GM10248 (cell line): ENCODE data around the gene MCFD2.

Experiments
- CTCF ChIA-PET: fragments of 300-600 bp; sonication (Branson Sonifier 250); formaldehyde crosslinking; extraction: SDS; loops from one replicate; lab custom pipeline; 2021; ENCODE audit warnings: antibody characterized with exemption; lab: Yijun Ruan, JAX
- POLR2A ChIA-PET: fragments of 350-650 bp; sonication (Branson Sonifier 250); formaldehyde crosslinking; extraction: SDS; loops from one replicate; lab custom pipeline; 2020; ENCODE audit warnings: antibody characterized with exemption; lab: Yijun Ruan, JAX
- DNase-seq: peaks from one replicate; pipeline ENCODE4 v3.0.0; 2012; ENCODE audit errors: extremely low spot score
- TF ChIP-seq, protein P1 (sequence below): IDR thresholded peaks from 2 replicates; pipeline ENCODE4 v1.5.1; 2012; ENCODE audit warnings: mild to moderate bottlenecking, low read depth; ENCODE audit errors: extremely low read depth, missing control alignments, control extremely low read depth

MCFD2 gene

DNA sequence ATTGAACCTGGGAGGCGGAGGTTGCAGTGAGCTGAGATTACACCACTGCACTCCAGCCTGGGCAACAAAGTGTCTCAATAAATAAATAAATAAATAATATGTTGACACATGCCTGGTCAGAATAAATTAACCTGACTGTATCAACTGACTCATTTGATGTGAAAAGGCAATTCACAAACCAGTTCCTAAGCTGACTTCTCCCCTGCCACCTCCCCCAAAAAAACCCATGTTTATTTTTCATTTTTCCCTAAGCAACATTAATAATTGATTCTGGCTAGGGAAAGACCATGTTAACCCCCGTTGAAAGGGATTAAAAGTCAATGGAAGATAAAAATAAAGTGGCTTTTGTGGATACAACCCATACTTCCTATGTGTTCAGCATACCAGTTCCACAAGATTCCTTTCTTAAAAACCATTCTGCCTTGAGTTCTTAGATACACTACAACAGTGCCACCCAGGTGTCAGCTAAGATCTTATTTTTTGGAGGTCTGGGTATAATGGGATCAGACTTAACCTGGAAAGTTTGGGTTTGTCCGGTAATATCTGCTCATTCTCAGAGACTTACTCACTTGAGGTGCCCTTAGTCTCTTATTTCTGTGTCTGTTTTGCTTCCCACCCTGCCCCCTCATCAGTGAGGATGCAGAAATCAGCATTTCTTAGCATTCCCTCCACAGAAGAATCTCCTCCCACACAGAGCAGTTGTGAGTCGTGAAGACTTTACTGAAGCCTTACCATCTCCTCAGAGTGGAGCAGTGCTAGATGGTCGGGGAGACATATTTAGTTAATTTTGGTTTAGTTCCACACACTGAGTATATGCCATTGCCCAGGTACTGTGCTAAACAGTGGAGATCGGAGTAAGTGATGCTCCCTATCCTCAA, 10.1 kb upstream of the MCFD2 start:
- POLR2A ChIA-PET: no interaction called here
- DNase-seq: no peak
- TF ChIP-seq, protein P1, sequence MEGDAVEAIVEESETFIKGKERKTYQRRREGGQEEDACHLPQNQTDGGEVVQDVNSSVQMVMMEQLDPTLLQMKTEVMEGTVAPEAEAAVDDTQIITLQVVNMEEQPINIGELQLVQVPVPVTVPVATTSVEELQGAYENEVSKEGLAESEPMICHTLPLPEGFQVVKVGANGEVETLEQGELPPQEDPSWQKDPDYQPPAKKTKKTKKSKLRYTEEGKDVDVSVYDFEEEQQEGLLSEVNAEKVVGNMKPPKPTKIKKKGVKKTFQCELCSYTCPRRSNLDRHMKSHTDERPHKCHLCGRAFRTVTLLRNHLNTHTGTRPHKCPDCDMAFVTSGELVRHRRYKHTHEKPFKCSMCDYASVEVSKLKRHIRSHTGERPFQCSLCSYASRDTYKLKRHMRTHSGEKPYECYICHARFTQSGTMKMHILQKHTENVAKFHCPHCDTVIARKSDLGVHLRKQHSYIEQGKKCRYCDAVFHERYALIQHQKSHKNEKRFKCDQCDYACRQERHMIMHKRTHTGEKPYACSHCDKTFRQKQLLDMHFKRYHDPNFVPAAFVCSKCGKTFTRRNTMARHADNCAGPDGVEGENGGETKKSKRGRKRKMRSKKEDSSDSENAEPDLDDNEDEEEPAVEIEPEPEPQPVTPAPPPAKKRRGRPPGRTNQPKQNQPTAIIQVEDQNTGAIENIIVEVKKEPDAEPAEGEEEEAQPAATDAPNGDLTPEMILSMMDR: no peak
- CTCF ChIA-PET: interaction anchor here (1.1 kb wide), 1 partner anchor 10 kb away, joined by 3 read pairs; no protein-coding TSS in a partner anchor

GRCh38 chr2:46924608-46925007, 9.0 kb upstream of the MCFD2 start:
- TF ChIP-seq, protein P1: no peak
- ChIA-PET CTCF (interaction anchor here (1.1 to 4.5 kb wide), 2 partner anchors 8 to 399 kb away, joined by 3 to 20 read pairs; no protein-coding TSS in a partner anchor), POLR2A (no interaction called here)
- DNase-seq: no peak

DNA sequence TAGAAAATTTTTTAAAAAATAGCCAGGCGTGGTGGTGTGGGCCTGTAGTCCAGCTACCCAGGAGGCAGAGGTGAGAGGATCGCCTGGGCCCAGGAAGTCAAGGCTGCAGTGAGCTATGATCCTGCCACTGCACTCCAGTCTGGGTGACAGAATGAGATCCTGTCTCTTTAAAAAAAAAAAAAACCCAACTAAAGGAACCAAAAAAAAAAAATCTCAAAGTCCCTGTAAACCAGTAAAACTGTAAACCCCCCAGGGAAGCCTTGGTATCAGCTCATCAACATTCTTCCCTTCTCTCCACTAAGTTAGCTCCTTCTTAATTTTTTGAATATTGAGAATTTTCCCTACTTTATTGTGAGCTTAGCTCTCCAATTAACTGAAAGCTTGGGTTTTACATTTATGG, 8.4 kb upstream of the MCFD2 start:
- ChIA-PET CTCF (interaction anchor here (1.3 to 4.5 kb wide), 2 partner anchors 10 to 399 kb away, joined by 3 to 20 read pairs; no protein-coding TSS in a partner anchor), POLR2A (no interaction called here)
- TF ChIP-seq, protein P1: no peak
- no peak for DNase-seq

GRCh38 chr2:46923041-46923528, 7.5 kb upstream of the MCFD2 start:
- CTCF ChIA-PET: interaction anchor here (1.3 to 4.5 kb wide), 2 partner anchors 9 to 400 kb away, joined by 3 to 20 read pairs; no protein-coding TSS in a partner anchor
- POLR2A ChIA-PET: no interaction called here
- TF ChIP-seq, protein P1: no peak
- no peak for DNase-seq

- CTCF ChIA-PET: interaction anchor here (0.9 to 4.5 kb wide), 2 partner anchors 30 to 401 kb away, joined by 4 to 20 read pairs; no protein-coding TSS in a partner anchor
- TF ChIP-seq, protein P1: no peak
- POLR2A ChIA-PET: no interaction called here
- no peak for DNase-seq
Measured at GRCh38 chr2:46922606-46923005, 7.0 kb upstream of the MCFD2 start.

GRCh38 chr2:46921676-46922448, 6.3 kb upstream of the MCFD2 start:
- ChIA-PET CTCF (interaction anchor here (0.9 to 4.5 kb wide), 2 partner anchors 31 to 401 kb away, joined by 4 to 20 read pairs; no protein-coding TSS in a partner anchor), POLR2A (no interaction called here)
- TF ChIP-seq, protein P1: no peak
- no peak for DNase-seq
